Measurements from ENCODE around the gene SERP2. TPM values are rescaled to one million over a fixed set of nuclear protein-coding genes. Genes with fewer than 3 reads are reported as not detected.

Gene SERP2
- total RNA-seq, 1 experiment from 2014 or later: 1.2 TPM

DNA sequence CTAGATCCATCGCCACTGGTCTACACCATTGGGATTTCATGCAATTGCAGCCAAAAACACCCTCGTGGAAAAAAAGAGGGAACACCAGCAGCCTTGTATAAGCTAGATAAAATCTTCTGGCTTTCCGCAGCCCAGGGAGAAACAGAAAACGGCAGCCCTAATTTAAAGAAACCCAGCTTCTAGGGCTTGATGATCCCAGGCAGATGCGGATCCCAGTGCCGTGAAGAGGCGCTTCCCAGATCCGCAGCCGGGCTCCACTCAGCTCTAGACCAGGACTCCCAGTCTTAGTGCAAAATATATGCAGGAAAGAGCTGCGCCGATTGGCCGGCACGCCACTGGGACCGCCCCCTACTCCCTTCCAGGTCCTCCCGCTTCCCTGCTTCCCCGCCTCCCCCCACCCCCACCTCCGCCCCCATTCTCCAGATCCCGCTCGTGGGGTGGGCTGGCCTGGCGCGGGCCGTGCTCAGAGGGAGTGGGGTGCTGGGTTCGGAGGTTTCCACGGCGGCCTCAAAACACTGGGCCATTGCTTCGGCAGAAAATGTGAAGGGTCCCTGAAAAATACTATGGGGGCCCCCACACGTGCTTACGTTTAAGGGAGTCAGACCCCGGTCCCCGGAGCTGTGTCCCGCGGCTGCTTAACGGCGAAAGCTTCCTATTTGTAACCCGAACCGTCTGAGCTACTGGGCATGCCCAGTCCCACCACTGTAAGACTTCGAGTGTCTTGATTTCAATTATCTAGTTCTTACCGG lies 63.1 kb downstream of the SERP2 start:
- no peaks in the 10 kb centered on the region for H3F3A ChIP-seq (ENCODE audit: low read length, unreplicated experiment)
- TF ChIP-seq EZH2phosphoT487 (IDR thresholded peaks at IDR 0.05; ENCODE audit: borderline replicate concordance, low read length) (no peak), EZH2 (IDR thresholded peaks at IDR 0.05; ENCODE audit: low read length, unreplicated experiment) (no peak)
- TF ChIP-seq, protein P1, sequence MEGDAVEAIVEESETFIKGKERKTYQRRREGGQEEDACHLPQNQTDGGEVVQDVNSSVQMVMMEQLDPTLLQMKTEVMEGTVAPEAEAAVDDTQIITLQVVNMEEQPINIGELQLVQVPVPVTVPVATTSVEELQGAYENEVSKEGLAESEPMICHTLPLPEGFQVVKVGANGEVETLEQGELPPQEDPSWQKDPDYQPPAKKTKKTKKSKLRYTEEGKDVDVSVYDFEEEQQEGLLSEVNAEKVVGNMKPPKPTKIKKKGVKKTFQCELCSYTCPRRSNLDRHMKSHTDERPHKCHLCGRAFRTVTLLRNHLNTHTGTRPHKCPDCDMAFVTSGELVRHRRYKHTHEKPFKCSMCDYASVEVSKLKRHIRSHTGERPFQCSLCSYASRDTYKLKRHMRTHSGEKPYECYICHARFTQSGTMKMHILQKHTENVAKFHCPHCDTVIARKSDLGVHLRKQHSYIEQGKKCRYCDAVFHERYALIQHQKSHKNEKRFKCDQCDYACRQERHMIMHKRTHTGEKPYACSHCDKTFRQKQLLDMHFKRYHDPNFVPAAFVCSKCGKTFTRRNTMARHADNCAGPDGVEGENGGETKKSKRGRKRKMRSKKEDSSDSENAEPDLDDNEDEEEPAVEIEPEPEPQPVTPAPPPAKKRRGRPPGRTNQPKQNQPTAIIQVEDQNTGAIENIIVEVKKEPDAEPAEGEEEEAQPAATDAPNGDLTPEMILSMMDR (conservative IDR thresholded peaks at IDR 0.05; ENCODE audit: low read depth, low read length): no peak
- H3K4me1 ChIP-seq (ENCODE audit: insufficient read depth, low read length): peaks cover 22% of the 10 kb centered on the region
- H3K4me2 ChIP-seq (ENCODE audit: low read length): peak overlapping the region; percentile 85
- peak overlapping the region; percentile 90 for H3K27ac ChIP-seq (ENCODE audit: low read length)
- peak overlapping the region; percentile 100 for H3K9ac ChIP-seq (ENCODE audit: low read length)
- peaks cover 29% of the 10 kb centered on the region for H4K20me1 ChIP-seq (ENCODE audit: low read length)
- H3K4me3 ChIP-seq (ENCODE audit: low read length): peak overlapping the region; percentile 100
- H3K79me2 ChIP-seq (ENCODE audit: low read length): peaks cover 37% of the 10 kb centered on the region
- BruUV-seq (replicated peaks): no TSS peak
- no peaks in the 10 kb centered on the region for H3K27me3 ChIP-seq (ENCODE audit: low read length)
- CTCF ChIA-PET: interaction anchor here (0.6 to 1.3 kb wide), 6 partner anchors 72 to 532 kb away, joined by 3 to 7 read pairs (median 5); no protein-coding TSS in a partner anchor
- ATAC-seq (peak; percentile 80), DNase-seq (peak; percentile 85)
- H3K36me3 ChIP-seq (ENCODE audit: low read depth, low read length): peaks cover 30% of the 10 kb centered on the region
- 0 out of 2 replicates have a peak overlapping the region, but pooled peaks have one; percentile 54 for H2AFZ ChIP-seq (ENCODE audit: low read length)
- H3K9me3 ChIP-seq (ENCODE audit: low read length): no peaks in the 10 kb centered on the region
- POLR2A ChIA-PET (ENCODE audit: unreplicated experiment): interaction anchor here (0.5 to 1.5 kb wide), 29 partner anchors 21 to 529 kb away, joined by 3 to 20 read pairs (median 4); no protein-coding TSS in a partner anchor
- H3K9me2 ChIP-seq (replicated peaks; ENCODE audit: low read length): no peaks in the 10 kb centered on the region
- intact Hi-C loops (cut with micrococcal nuclease): loop anchor here (1.0 kb wide), 2 partner anchors 386 to 528 kb away; no protein-coding TSS in a partner anchor

DNA sequence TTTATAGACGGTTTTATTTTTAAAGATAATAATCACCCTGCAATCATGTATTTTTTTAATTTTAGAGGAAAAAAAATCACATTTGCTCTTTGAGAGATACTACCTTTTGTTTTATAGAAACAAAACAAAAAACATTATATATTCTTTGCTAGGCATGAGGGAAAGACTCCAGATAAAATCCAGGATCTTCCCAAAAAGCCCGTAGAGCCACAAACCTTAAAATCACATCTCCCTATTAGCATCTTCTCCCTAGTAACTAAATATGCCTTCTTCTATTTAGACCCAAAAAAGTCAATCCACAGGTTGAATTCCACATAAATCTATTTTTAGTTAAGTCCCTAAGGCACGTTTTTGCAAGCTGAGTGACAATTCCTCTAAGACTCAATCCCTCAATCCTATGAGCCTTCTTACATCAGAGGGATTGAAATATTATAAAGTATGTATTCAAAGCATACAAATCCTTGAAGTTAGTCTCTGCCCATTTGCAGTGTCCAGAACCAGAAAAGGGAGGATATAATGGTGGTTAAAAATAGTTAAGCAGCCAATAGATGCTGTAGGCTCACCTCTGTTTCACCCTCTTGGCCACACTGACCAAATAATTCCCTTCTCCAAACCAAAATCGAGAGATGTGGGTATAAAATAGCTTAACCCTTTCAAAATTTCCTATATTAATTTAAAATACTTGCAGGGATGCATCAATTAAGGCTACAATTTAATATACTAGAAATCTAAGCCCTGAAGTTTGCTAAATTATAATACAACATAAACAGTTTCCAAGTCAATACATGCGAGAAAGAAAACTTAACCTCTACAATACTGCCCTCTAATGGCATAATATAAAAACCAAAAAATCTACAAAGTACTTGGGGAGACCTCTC lies 64.0 kb downstream of the SERP2 start:
- ATAC-seq (0 out of 2 replicates have a peak, but pooled peaks have one; percentile 7), DNase-seq (peak; percentile 75)
- H3K4me1 ChIP-seq (ENCODE audit: insufficient read depth, low read length): peaks cover 22% of the 10 kb centered on the region
- H3K79me2 ChIP-seq (ENCODE audit: low read length): peaks cover 37% of the 10 kb centered on the region
- ChIA-PET CTCF (interaction anchor here (0.6 to 1.3 kb wide), 6 partner anchors 73 to 532 kb away, joined by 3 to 7 read pairs (median 4); no protein-coding TSS in a partner anchor), POLR2A (ENCODE audit: unreplicated experiment) (interaction anchor here (0.5 to 1.5 kb wide), 21 partner anchors 21 to 528 kb away, joined by 3 to 20 read pairs (median 5); no protein-coding TSS in a partner anchor)
- no peaks in the 10 kb centered on the region for H3F3A ChIP-seq (ENCODE audit: low read length, unreplicated experiment)
- peak overlapping the region; percentile 90 for H3K27ac ChIP-seq (ENCODE audit: low read length)
- peaks cover 30% of the 10 kb centered on the region for H3K36me3 ChIP-seq (ENCODE audit: low read depth, low read length)
- TSS peak; percentile 23 for BruUV-seq (replicated peaks)
- no peaks in the 10 kb centered on the region for H3K9me2 ChIP-seq (replicated peaks; ENCODE audit: low read length)
- 0 out of 2 replicates have a peak overlapping the region, but pooled peaks have one; percentile 54 for H2AFZ ChIP-seq (ENCODE audit: low read length)
- H3K9me3 ChIP-seq (ENCODE audit: low read length): no peaks in the 10 kb centered on the region
- peak overlapping the region; percentile 85 for H3K4me2 ChIP-seq (ENCODE audit: low read length)
- TF ChIP-seq EZH2 (IDR thresholded peaks at IDR 0.05; ENCODE audit: low read length, unreplicated experiment) (no peak), EZH2phosphoT487 (IDR thresholded peaks at IDR 0.05; ENCODE audit: borderline replicate concordance, low read length) (no peak)
- TF ChIP-seq, protein P1 (conservative IDR thresholded peaks at IDR 0.05; ENCODE audit: low read depth, low read length): peak; percentile 68
- H4K20me1 ChIP-seq (ENCODE audit: low read length): peaks cover 29% of the 10 kb centered on the region
- peak overlapping the region; percentile 100 for H3K9ac ChIP-seq (ENCODE audit: low read length)
- no peaks in the 10 kb centered on the region for H3K27me3 ChIP-seq (ENCODE audit: low read length)
- peak overlapping the region; percentile 72 for H3K4me3 ChIP-seq (ENCODE audit: low read length)
- intact Hi-C loops (cut with micrococcal nuclease): loop anchor here (1.0 kb wide), 6 partner anchors 34 to 532 kb away; no protein-coding TSS in a partner anchor

Data from PC-3 (cell line).